Dedifferentiated amniotic fluid mesenchymal stem cell (primary cell): Measurements from ENCODE around the gene METTL13.
A peak's percentile ranks its signal among the peaks of the same experiment; 100 is the strongest.
"Not testable (repeated sequence)": the region's sequence is repeated elsewhere in the genome, so short reads cannot be mapped to it uniquely, and the experiment has no call there.

Experiments
- DNase-seq: peaks from one replicate; pipeline ENCODE4 v3.0.0-alpha.2; 2016; ENCODE audit errors: extremely low spot score

METTL13 gene

GRCh38 chr1:171769171-171769570 is 12.3 kb upstream of the METTL13 start:
- DNase-seq: no peak

- DNase-seq: no peak
Observed at GRCh38 chr1:171769754-171770153, 11.7 kb upstream of the METTL13 start.

GRCh38 chr1:171772312-171772711 is 9.1 kb upstream of the METTL13 start:
- DNase-seq: no peak

GRCh38 chr1:171780583-171781175 is 781 bp upstream of the METTL13 start:
- no peak for DNase-seq

- no peak for DNase-seq
Observed at GRCh38 chr1:171783816-171784530, 2.5 kb downstream of the METTL13 start.

- no peak for DNase-seq
Observed at GRCh38 chr1:171784784-171785183, 3.3 kb downstream of the METTL13 start.

- DNase-seq: no peak
Observed at GRCh38 chr1:171785766-171786165, 4.3 kb downstream of the METTL13 start.

- DNase-seq: no peak
Observed at GRCh38 chr1:171786534-171786933, 5.1 kb downstream of the METTL13 start.

- no peak for DNase-seq
Observed at GRCh38 chr1:171787686-171788480, 6.4 kb downstream of the METTL13 start.

GRCh38 chr1:171788696-171789095 is 7.2 kb downstream of the METTL13 start:
- peak; percentile 87 for DNase-seq

- no peak for DNase-seq
Observed at GRCh38 chr1:171790318-171790717, 8.9 kb downstream of the METTL13 start.

GRCh38 chr1:171792656-171793369 is 11.4 kb downstream of the METTL13 start:
- no peak for DNase-seq

- DNase-seq: no peak
Observed at GRCh38 chr1:171793636-171794035, 12.2 kb downstream of the METTL13 start.

GRCh38 chr1:171794085-171794484 is 12.6 kb downstream of the METTL13 start:
- no peak for DNase-seq

- DNase-seq: no peak
Observed at GRCh38 chr1:171796592-171796991, 15.1 kb downstream of the METTL13 start.

GRCh38 chr1:171798311-171798710 is 16.9 kb downstream of the METTL13 start:
- DNase-seq: no peak

- DNase-seq: no peak
Observed at GRCh38 chr1:171798765-171799164, 17.3 kb downstream of the METTL13 start.

- DNase-seq: no peak
Observed at GRCh38 chr1:171799166-171799565, 17.7 kb downstream of the METTL13 start.

- not testable (repeated sequence) for DNase-seq
Observed at GRCh38 chr1:171799698-171800097, 18.2 kb downstream of the METTL13 start.

GRCh38 chr1:171800342-171800741 is 18.9 kb downstream of the METTL13 start:
- no peak for DNase-seq

GRCh38 chr1:171800851-171801250 is 19.4 kb downstream of the METTL13 start:
- DNase-seq: no peak

- peak; percentile 23 for DNase-seq
Observed at GRCh38 chr1:171801487-171801891, 20.0 kb downstream of the METTL13 start.
